Tibial nerve (tissue), 4 donors: ENCODE data around the gene SKIC8.

ENCODE experiments used
- EP300 ChIP-seq, 2 donors: sonication (generic); formaldehyde crosslinking; IDR thresholded peaks; one replicate each; pipeline ENCODE4 v1.6.1; 2017; ENCODE audit warnings: antibody characterized with exemption in 2 of 2, mild to moderate bottlenecking in 1 of 2
- POLR2A ChIP-seq, 2 donors: fragments of 450-650 bp; IDR thresholded peaks; one replicate each; pipeline ENCODE4 v1.6.1; 2017; ENCODE audit warnings: antibody characterized with exemption in 2 of 2, mild to moderate bottlenecking in 2 of 2, moderate library complexity in 2 of 2
- TF ChIP-seq, protein P1 (sequence below), 5 experiments: fragments of 200-600 bp in 3 of 5; fragments of 450-650 bp in 2 of 5; sonication (generic) in 3 of 5; IDR thresholded peaks; one replicate each; pipeline ENCODE4 v1.5.1; 2016 to 2019; ENCODE audit warnings: antibody characterized with exemption in 5 of 5, mild to moderate bottlenecking in 3 of 5, moderate library complexity in 2 of 5

DNA sequence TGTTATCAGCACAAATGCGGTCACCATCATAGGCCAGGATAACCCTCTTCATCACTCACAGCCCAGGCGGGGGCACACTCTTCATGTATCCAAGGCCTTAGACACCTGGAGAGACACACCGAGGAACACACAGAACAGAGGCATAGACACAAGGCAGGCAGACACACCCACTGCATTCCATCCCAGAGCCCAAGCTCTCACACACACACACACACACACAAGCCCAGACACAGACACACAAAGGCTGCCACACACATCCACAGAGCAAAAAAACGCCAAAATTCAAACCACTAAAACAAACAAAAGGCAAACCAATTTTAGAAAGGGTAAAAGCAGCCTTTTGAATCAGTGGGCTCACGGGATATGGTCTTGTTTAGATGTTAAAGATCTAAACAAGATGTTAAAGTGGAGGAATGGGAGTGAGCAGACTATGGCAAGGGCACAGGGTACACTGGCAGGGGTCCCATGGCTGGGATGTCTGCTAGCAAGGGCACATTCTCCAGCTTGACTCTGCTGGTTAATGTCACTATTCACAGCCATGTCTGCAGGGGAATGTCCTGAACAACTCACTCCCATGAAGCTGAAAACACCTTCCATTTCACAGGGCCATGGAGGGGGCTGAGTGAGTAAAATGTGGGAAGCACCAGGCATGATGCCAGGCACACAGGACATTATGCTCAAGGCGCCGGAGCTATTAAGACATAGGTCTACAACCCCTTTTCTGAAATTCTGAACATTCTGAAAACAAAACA lies 25.9 kb upstream of the SKIC8 start:
- TF ChIP-seq POLR2A (IDR thresholded peaks at IDR 0.05) = no peak
- TF ChIP-seq, protein P1, sequence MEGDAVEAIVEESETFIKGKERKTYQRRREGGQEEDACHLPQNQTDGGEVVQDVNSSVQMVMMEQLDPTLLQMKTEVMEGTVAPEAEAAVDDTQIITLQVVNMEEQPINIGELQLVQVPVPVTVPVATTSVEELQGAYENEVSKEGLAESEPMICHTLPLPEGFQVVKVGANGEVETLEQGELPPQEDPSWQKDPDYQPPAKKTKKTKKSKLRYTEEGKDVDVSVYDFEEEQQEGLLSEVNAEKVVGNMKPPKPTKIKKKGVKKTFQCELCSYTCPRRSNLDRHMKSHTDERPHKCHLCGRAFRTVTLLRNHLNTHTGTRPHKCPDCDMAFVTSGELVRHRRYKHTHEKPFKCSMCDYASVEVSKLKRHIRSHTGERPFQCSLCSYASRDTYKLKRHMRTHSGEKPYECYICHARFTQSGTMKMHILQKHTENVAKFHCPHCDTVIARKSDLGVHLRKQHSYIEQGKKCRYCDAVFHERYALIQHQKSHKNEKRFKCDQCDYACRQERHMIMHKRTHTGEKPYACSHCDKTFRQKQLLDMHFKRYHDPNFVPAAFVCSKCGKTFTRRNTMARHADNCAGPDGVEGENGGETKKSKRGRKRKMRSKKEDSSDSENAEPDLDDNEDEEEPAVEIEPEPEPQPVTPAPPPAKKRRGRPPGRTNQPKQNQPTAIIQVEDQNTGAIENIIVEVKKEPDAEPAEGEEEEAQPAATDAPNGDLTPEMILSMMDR (IDR thresholded peaks at IDR 0.05) = no peak
- no peak for TF ChIP-seq EP300 (IDR thresholded peaks at IDR 0.05)
